HG03460 (cell line): ENCODE data around the gene STRN4.
"Not testable (repeated sequence)": the region's sequence is repeated elsewhere in the genome, so short reads cannot be mapped to it uniquely, and the experiment has no call there.

Experiments
- ATAC-seq: cut with Tn5 transposase; IDR thresholded peaks from one replicate; pipeline ENCODE4 v1.9.1; 2021; ENCODE audit not compliant: unreplicated experiment

Gene STRN4

GRCh38 chr19:46775642-46776258 is 29.5 kb upstream of the STRN4 start:
- no peak for ATAC-seq

GRCh38 chr19:46773018-46773399 is 26.8 kb upstream of the STRN4 start:
- ATAC-seq, result no peak

GRCh38 chr19:46772170-46773017 is 26.1 kb upstream of the STRN4 start:
- ATAC-seq, result no peak

GRCh38 chr19:46768746-46769145 is 22.5 kb upstream of the STRN4 start:
- not testable (repeated sequence) for ATAC-seq

GRCh38 chr19:46766569-46767317 is 20.5 kb upstream of the STRN4 start:
- ATAC-seq, result no peak

- ATAC-seq, result no peak
Observed at GRCh38 chr19:46764817-46765291, 18.6 kb upstream of the STRN4 start.

- no peak for ATAC-seq
Observed at GRCh38 chr19:46762245-46762890, 16.1 kb upstream of the STRN4 start.

GRCh38 chr19:46761418-46761831 is 15.2 kb upstream of the STRN4 start:
- no peak for ATAC-seq

- not testable (repeated sequence) for ATAC-seq
Observed at GRCh38 chr19:46760897-46761296, 14.6 kb upstream of the STRN4 start.

GRCh38 chr19:46760363-46760762 is 14.1 kb upstream of the STRN4 start:
- no peak for ATAC-seq

GRCh38 chr19:46759817-46760333 is 13.6 kb upstream of the STRN4 start:
- no peak for ATAC-seq

GRCh38 chr19:46759206-46759605 is 13.0 kb upstream of the STRN4 start:
- ATAC-seq, result no peak

- ATAC-seq, result no peak
Observed at GRCh38 chr19:46756544-46756888, 10.3 kb upstream of the STRN4 start.

- no peak for ATAC-seq
Observed at GRCh38 chr19:46755853-46756543, 9.7 kb upstream of the STRN4 start.

- no peak for ATAC-seq
Observed at GRCh38 chr19:46755077-46755852, 9.0 kb upstream of the STRN4 start.

GRCh38 chr19:46753420-46754155 is 7.3 kb upstream of the STRN4 start:
- ATAC-seq, result no peak

GRCh38 chr19:46748325-46749109 is 2.3 kb upstream of the STRN4 start:
- ATAC-seq, result no peak
